SK-N-SH (cell line): ENCODE results near the gene LRMDA. TPM values are rescaled to one million over a fixed set of nuclear protein-coding genes. Genes with fewer than 3 reads are reported as not detected.

ENCODE experiments used
- CTCF ChIA-PET: fragments of 300-600, 350-600 bp; formaldehyde crosslinking; extraction: SDS; loops from one replicate; lab custom pipeline; 2021; lab: Yijun Ruan, JAX
- POLR2A ChIA-PET: fragments of 350-600 bp; sonication (Branson Sonifier 250); formaldehyde crosslinking; extraction: SDS; loops from one replicate; lab custom pipeline; 2020; ENCODE audit warnings: antibody characterized with exemption, inconsistent platforms; lab: Yijun Ruan, JAX
- DNase-seq: peaks from one replicate; pipeline ENCODE4 v3.0.0; 2012
- H2AFZ ChIP-seq: fragments of 200-600 bp; sonication (generic); 2 replicates; pipeline ENCODE4 v1.8.1; 2016; ENCODE audit warnings: antibody characterized with exemption, mild to moderate bottlenecking, low read depth
- H3F3A ChIP-seq: fragments of 200-600 bp; sonication (generic); replicated peaks from 2 replicates; pipeline ENCODE3; 2016; ENCODE audit warnings: antibody characterized with exemption, mild to moderate bottlenecking; ENCODE audit not compliant: insufficient read depth
- H3K27ac ChIP-seq, 2 experiments: fragments of 200-500 bp in 1 of 2; fragments of 200-600 bp in 1 of 2; sonication (Bioruptor generic) in 1 of 2; sonication (generic), shearing (Covaris generic) in 1 of 2; 2 replicates each; pipeline versions ENCODE4 v1.5.1 to v1.6.1; 2014 to 2016; ENCODE audit warnings: low read depth in 2 of 2, inconsistent platforms in 1 of 2, low read length in 1 of 2, mild to moderate bottlenecking in 1 of 2, mixed read lengths in 1 of 2
- H3K27me3 ChIP-seq: fragments of 200-600 bp; sonication (generic), shearing (Covaris generic); 2 replicates; pipeline ENCODE4 v1.6.1; 2016; ENCODE audit warnings: mixed run types; ENCODE audit not compliant: insufficient read depth
- H3K36me3 ChIP-seq, 2 experiments: fragments of 200-500 bp in 1 of 2; fragments of 200-600 bp in 1 of 2; sonication (Bioruptor generic) in 1 of 2; sonication (generic) in 1 of 2; replicated peaks in 1 of 2; 2 replicates each; pipeline versions ENCODE3 to v1.5.1; 2014 to 2016; ENCODE audit warnings: low read length in 1 of 2, mild to moderate bottlenecking in 1 of 2; ENCODE audit not compliant: insufficient read depth in 2 of 2, control insufficient read depth in 1 of 2
- H3K4me1 ChIP-seq, 2 experiments: fragments of 200-500 bp in 1 of 2; fragments of 200-600 bp in 1 of 2; sonication (Bioruptor generic) in 1 of 2; sonication (generic), shearing (Covaris generic) in 1 of 2; 2 replicates each; pipeline versions ENCODE4 v1.5.1 to v1.6.1; 2014 to 2016; ENCODE audit warnings: low read depth in 1 of 2, low read length in 1 of 2, mixed run types in 1 of 2; ENCODE audit not compliant: insufficient read depth in 2 of 2, control insufficient read depth in 1 of 2
- H3K4me2 ChIP-seq: fragments of 200-600 bp; sonication (generic), shearing (Covaris generic); 2 replicates; pipeline ENCODE4 v1.6.1; 2017; ENCODE audit warnings: mixed run types
- H3K4me3 ChIP-seq, 2 experiments: fragments of 200-500 bp in 1 of 2; fragments of 200-600 bp in 1 of 2; sonication (Bioruptor generic) in 1 of 2; sonication (generic), shearing (Covaris generic) in 1 of 2; 2 replicates each; pipeline versions ENCODE4 v1.5.1 to v1.8.1; 2014 to 2016; ENCODE audit warnings: low read depth in 2 of 2, inconsistent platforms in 1 of 2, low read length in 1 of 2, mild to moderate bottlenecking in 1 of 2, mixed read lengths in 1 of 2, moderate library complexity in 1 of 2
- H3K79me2 ChIP-seq: fragments of 200-600 bp; sonication (generic); 2 replicates; pipeline ENCODE4 v1.8.1; 2017; ENCODE audit warnings: mild to moderate bottlenecking; ENCODE audit not compliant: insufficient read depth
- H3K9ac ChIP-seq: fragments of 200-600 bp; sonication (generic); 2 replicates; pipeline ENCODE4 v1.6.1; 2017; ENCODE audit warnings: mixed run types
- H3K9me2 ChIP-seq: fragments of 200-600 bp; sonication (generic); 2 replicates; pipeline ENCODE4 v1.6.1; 2017; ENCODE audit warnings: mixed run types
- H3K9me3 ChIP-seq: fragments of 200-600 bp; sonication (generic); 2 replicates; pipeline ENCODE4 v1.6.1; 2017; ENCODE audit warnings: mixed run types, mild to moderate bottlenecking, moderate library complexity
- H4K20me1 ChIP-seq: fragments of 200-600 bp; sonication (generic); 2 replicates; pipeline ENCODE4 v1.6.1; 2017; ENCODE audit warnings: mild to moderate bottlenecking, mixed run types; ENCODE audit not compliant: insufficient read depth
- EP300 ChIP-seq, 2 experiments: IDR thresholded peaks; 2 replicates each; pipeline versions ENCODE4 v1.4.0 to v1.6.1; 2012; ENCODE audit warnings: borderline replicate concordance in 1 of 2, low read depth in 1 of 2, low read length in 1 of 2
- FOSL2 ChIP-seq: IDR thresholded peaks from 2 replicates; pipeline ENCODE4 v1.4.0; 2012; ENCODE audit warnings: low read depth, mild to moderate bottlenecking, moderate library complexity, borderline replicate concordance
- FOXM1 ChIP-seq: IDR thresholded peaks from 2 replicates; pipeline ENCODE4 v1.4.0; 2012; ENCODE audit warnings: low read depth, mild to moderate bottlenecking
- GABPA ChIP-seq: IDR thresholded peaks from 2 replicates; pipeline ENCODE4 v1.4.0; 2012; ENCODE audit warnings: low read depth, mild to moderate bottlenecking
- JUND ChIP-seq: IDR thresholded peaks from 2 replicates; pipeline ENCODE4 v1.4.0; 2012
- MEF2A ChIP-seq: IDR thresholded peaks from 2 replicates; pipeline ENCODE4 v1.4.0; 2012; ENCODE audit warnings: low read depth, borderline replicate concordance
- NFIC ChIP-seq: IDR thresholded peaks from 2 replicates; pipeline ENCODE4 v1.4.0; 2012; ENCODE audit warnings: borderline replicate concordance
- POLR2AphosphoS5 ChIP-seq: IDR thresholded peaks from 2 replicates; pipeline ENCODE4 v1.6.1; 2012; ENCODE audit warnings: low read depth, low read length
- RAD21 ChIP-seq: IDR thresholded peaks from 2 replicates; pipeline ENCODE4 v1.6.1; 2012; ENCODE audit warnings: mild to moderate bottlenecking, low read length
- RCOR1 ChIP-seq: fragments of 150-350 bp; IDR thresholded peaks from 2 replicates; pipeline ENCODE4 v1.6.1; 2017; ENCODE audit warnings: antibody characterized with exemption, low read length
- RXRA ChIP-seq: IDR thresholded peaks from 2 replicates; pipeline ENCODE4 v1.4.0; 2012; ENCODE audit warnings: low read depth, mild to moderate bottlenecking, borderline replicate concordance
- SIN3A ChIP-seq: IDR thresholded peaks from 2 replicates; pipeline ENCODE4 v1.6.1; 2012; ENCODE audit warnings: low read depth, mild to moderate bottlenecking, low read length, moderate library complexity, borderline replicate concordance
- SMC3 ChIP-seq: IDR thresholded peaks from 2 replicates; pipeline ENCODE4 v1.6.1; 2012; ENCODE audit warnings: low read depth, low read length, improper control_type of control experiment
- TCF12 ChIP-seq: IDR thresholded peaks from 2 replicates; pipeline ENCODE4 v1.4.0; 2012
- TEAD4 ChIP-seq: IDR thresholded peaks from 2 replicates; pipeline ENCODE4 v1.4.0; 2012; ENCODE audit warnings: mild to moderate bottlenecking, borderline replicate concordance; ENCODE audit not compliant: insufficient read depth
- USF2 ChIP-seq: fragments of 150-350 bp; IDR thresholded peaks from 2 replicates; pipeline ENCODE4 v1.6.1; 2017; ENCODE audit warnings: antibody characterized with exemption, low read length, low read depth, borderline replicate concordance
- YY1 ChIP-seq: IDR thresholded peaks from 2 replicates; pipeline ENCODE4 v1.4.0; 2012; ENCODE audit warnings: low read depth, mild to moderate bottlenecking
- WGBS: methylation state at CpG from one replicate; pipeline ENCODE4 v1.1.6; 2017; ENCODE audit warnings: low lambda C conversion rate; 5-methylcytosine and 5-hydroxymethylcytosine counted together
- polyA plus RNA-seq, 3 experiments: library from polyadenylated mRNA; depleted of rRNA; stranded (reverse); fragments of >200 nt; gene quantifications; 2 replicates each; pipeline ENCODE4 v1.2.3, GENCODE V29; 2012
- TF ChIP-seq, protein P1 (sequence below): IDR thresholded peaks from 2 replicates; pipeline ENCODE4 v1.4.0; 2012; ENCODE audit warnings: low read depth
- TF ChIP-seq, protein P2 (sequence below): IDR thresholded peaks from 2 replicates; pipeline ENCODE4; 2012
- TF ChIP-seq, protein P3 (sequence below): fragments of 200-600 bp; sonication (generic); IDR thresholded peaks from 2 replicates; pipeline ENCODE4 v1.6.1; 2017; ENCODE audit warnings: antibody characterized with exemption, mild to moderate bottlenecking, moderate library complexity
- TF ChIP-seq, protein P4 (sequence below): IDR thresholded peaks from 2 replicates; pipeline ENCODE4 v1.4.0; 2012; ENCODE audit warnings: low read depth, borderline replicate concordance
- TF ChIP-seq, protein P5 (sequence below): IDR thresholded peaks from 2 replicates; pipeline ENCODE4 v1.4.0; 2012; ENCODE audit warnings: low read depth, borderline replicate concordance

LRMDA gene
- polyA plus RNA-seq, 1 of the 3 experiments (the other 2 are of a cell fraction) = 0.95 TPM

DNA sequence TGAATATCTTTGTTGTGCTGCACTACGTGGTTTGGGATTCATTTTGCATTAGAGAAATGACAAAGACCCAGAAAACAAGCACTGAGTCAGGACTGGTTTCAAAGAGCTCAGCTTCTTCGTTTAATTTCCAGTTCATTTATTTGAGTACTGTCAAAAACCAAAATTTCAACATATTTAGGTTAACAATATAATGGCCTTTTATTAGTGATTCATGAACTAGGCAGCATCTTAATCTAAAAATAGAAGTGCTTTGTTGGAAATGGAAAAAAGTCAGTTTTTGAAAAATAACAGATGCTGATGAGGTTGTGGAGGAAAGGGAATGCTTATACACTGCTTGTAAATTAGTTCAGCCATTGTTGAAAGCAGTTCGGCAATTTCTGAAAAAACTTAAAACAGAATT, 856.4 kb downstream of the LRMDA start:
- Histone ChIP-seq H3K27me3 (no peaks in the 10 kb centered on the region), H3K4me2 (no peak overlapping the region), H3K79me2 (no peaks in the 10 kb centered on the region), H4K20me1 (no peaks in the 10 kb centered on the region), H3K27ac (peak overlapping the region; percentile 63 to 76; a peak in 3 of 4 replicates), H3K9ac (no peak overlapping the region), H3K9me2 (no peaks in the 10 kb centered on the region), H3F3A (peaks cover 17% of the 10 kb centered on the region), H3K9me3 (no peaks in the 10 kb centered on the region), H2AFZ (peak overlapping the region; percentile 41; the same call in 1 of the 2 replicates), H3K4me1 (peaks cover 3 to 13% of the 10 kb centered on the region in 2 experiments; a peak in 3 of 4 replicates), H3K36me3 (no peaks in the 10 kb centered on the region), H3K4me3 (no peak overlapping the region)
- 18% methylated on average over 3 of the region's 3 CpGs for WGBS
- ChIA-PET POLR2A (no interaction called here), CTCF (no interaction called here)
- no peak for DNase-seq
- TF ChIP-seq TCF12 = peak; percentile 89
- TF ChIP-seq NFIC = peak; percentile 43; the same call in 1 of the 2 replicates
- peak; percentile 70; the same call in 1 of the 2 replicates for TF ChIP-seq TEAD4
- TF ChIP-seq MEF2A = peak; percentile 91
- peak; percentile 61; the same call in 1 of the 2 replicates for TF ChIP-seq POLR2AphosphoS5
- peak; percentile 44; the same call in 1 of the 2 replicates for TF ChIP-seq FOSL2
- TF ChIP-seq, protein P1, sequence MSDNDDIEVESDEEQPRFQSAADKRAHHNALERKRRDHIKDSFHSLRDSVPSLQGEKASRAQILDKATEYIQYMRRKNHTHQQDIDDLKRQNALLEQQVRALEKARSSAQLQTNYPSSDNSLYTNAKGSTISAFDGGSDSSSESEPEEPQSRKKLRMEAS = no peak
- TF ChIP-seq RCOR1 = no peak
- TF ChIP-seq SIN3A = no peak
- TF ChIP-seq, protein P2, sequence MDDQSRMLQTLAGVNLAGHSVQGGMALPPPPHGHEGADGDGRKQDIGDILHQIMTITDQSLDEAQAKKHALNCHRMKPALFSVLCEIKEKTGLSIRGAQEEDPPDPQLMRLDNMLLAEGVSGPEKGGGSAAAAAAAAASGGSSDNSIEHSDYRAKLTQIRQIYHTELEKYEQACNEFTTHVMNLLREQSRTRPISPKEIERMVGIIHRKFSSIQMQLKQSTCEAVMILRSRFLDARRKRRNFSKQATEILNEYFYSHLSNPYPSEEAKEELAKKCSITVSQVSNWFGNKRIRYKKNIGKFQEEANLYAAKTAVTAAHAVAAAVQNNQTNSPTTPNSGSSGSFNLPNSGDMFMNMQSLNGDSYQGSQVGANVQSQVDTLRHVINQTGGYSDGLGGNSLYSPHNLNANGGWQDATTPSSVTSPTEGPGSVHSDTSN = peak; percentile 81; the same call in 1 of the 2 replicates
- peak; percentile 58 to 88 for TF ChIP-seq EP300 (IDR thresholded peaks at IDR 0.05; ENCODE audit: borderline replicate concordance in 1 of 2, low read depth in 1 of 2, low read length in 1 of 2)
- TF ChIP-seq SMC3 = no peak
- TF ChIP-seq, protein P3, sequence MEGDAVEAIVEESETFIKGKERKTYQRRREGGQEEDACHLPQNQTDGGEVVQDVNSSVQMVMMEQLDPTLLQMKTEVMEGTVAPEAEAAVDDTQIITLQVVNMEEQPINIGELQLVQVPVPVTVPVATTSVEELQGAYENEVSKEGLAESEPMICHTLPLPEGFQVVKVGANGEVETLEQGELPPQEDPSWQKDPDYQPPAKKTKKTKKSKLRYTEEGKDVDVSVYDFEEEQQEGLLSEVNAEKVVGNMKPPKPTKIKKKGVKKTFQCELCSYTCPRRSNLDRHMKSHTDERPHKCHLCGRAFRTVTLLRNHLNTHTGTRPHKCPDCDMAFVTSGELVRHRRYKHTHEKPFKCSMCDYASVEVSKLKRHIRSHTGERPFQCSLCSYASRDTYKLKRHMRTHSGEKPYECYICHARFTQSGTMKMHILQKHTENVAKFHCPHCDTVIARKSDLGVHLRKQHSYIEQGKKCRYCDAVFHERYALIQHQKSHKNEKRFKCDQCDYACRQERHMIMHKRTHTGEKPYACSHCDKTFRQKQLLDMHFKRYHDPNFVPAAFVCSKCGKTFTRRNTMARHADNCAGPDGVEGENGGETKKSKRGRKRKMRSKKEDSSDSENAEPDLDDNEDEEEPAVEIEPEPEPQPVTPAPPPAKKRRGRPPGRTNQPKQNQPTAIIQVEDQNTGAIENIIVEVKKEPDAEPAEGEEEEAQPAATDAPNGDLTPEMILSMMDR = no peak
- TF ChIP-seq JUND = peak; percentile 74
- peak; percentile 91 for TF ChIP-seq FOXM1
- no peak for TF ChIP-seq GABPA

- Histone ChIP-seq H3F3A (peaks cover 17% of the 10 kb centered on the region), H3K79me2 (no peaks in the 10 kb centered on the region), H3K36me3 (no peaks in the 10 kb centered on the region), H3K9me2 (no peaks in the 10 kb centered on the region), H3K27ac (peak overlapping the region; percentile 30 to 44; a peak in 3 of 4 replicates), H2AFZ (no peak overlapping the region), H3K4me1 (peaks cover 0 to 13% of the 10 kb centered on the region in 2 experiments; a peak in 2 of 4 replicates), H4K20me1 (no peaks in the 10 kb centered on the region), H3K9me3 (no peaks in the 10 kb centered on the region), H3K27me3 (no peaks in the 10 kb centered on the region), H3K4me2 (no peak overlapping the region), H3K9ac (no peak overlapping the region), H3K4me3 (no peak overlapping the region)
- CTCF ChIA-PET = interaction anchor here (1.2 to 1.5 kb wide), 2 partner anchors 13 to 21 kb away, joined by 3 to 4 read pairs; no protein-coding TSS in a partner anchor
- POLR2A ChIA-PET = no interaction called here
- no peak for DNase-seq
- TF ChIP-seq RXRA = no peak
- TF ChIP-seq USF2 = no peak
- peak; percentile 67; the same call in 1 of the 2 replicates for TF ChIP-seq FOSL2
- TF ChIP-seq TEAD4 = peak; percentile 88
- TF ChIP-seq YY1 = no peak
- TF ChIP-seq, protein P4, sequence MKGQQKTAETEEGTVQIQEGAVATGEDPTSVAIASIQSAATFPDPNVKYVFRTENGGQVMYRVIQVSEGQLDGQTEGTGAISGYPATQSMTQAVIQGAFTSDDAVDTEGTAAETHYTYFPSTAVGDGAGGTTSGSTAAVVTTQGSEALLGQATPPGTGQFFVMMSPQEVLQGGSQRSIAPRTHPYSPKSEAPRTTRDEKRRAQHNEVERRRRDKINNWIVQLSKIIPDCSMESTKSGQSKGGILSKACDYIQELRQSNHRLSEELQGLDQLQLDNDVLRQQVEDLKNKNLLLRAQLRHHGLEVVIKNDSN = no peak
- no peak for TF ChIP-seq RCOR1
- no peak for TF ChIP-seq RAD21
- peak; percentile 82 for TF ChIP-seq JUND
- TF ChIP-seq, protein P5, sequence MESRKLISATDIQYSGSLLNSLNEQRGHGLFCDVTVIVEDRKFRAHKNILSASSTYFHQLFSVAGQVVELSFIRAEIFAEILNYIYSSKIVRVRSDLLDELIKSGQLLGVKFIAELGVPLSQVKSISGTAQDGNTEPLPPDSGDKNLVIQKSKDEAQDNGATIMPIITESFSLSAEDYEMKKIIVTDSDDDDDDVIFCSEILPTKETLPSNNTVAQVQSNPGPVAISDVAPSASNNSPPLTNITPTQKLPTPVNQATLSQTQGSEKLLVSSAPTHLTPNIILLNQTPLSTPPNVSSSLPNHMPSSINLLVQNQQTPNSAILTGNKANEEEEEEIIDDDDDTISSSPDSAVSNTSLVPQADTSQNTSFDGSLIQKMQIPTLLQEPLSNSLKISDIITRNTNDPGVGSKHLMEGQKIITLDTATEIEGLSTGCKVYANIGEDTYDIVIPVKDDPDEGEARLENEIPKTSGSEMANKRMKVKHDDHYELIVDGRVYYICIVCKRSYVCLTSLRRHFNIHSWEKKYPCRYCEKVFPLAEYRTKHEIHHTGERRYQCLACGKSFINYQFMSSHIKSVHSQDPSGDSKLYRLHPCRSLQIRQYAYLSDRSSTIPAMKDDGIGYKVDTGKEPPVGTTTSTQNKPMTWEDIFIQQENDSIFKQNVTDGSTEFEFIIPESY = 0 out of 2 replicates have a peak, but pooled peaks have one; percentile 31
Observed at GRCh38 chr10:76291175-76291574, 859.8 kb downstream of the LRMDA start.
